Fibroblast of the aortic adventitia (primary cell): Measurements from ENCODE around the gene CD7. TPM values are rescaled to one million over a fixed set of nuclear protein-coding genes. Genes with fewer than 3 reads are reported as not detected.

ENCODE experiments used
- DNase-seq: peaks from one replicate; pipeline ENCODE4 v3.0.0-alpha.2; 2010; ENCODE audit warnings: low read depth
- H3K4me3 ChIP-seq: 2 replicates; pipeline ENCODE4 v1.5.1; 2011; ENCODE audit warnings: low read depth, mild to moderate bottlenecking, control low read depth, low read length, moderate library complexity
- CTCF ChIP-seq: IDR thresholded peaks from 2 replicates; pipeline ENCODE4 v1.5.1; 2011; ENCODE audit warnings: mild to moderate bottlenecking, low read length, control low read depth, inconsistent platforms; ENCODE audit not compliant: insufficient read depth
- total RNA-seq: library from RNA; depleted of rRNA; stranded (reverse); fragments of >200 nt; gene quantifications from 2 replicates; pipeline ENCODE4 v1.2.3, GENCODE V29; 2012; ENCODE audit warnings: low replicate concordance

Gene CD7
- total RNA-seq, 1 donor = not detected

DNA sequence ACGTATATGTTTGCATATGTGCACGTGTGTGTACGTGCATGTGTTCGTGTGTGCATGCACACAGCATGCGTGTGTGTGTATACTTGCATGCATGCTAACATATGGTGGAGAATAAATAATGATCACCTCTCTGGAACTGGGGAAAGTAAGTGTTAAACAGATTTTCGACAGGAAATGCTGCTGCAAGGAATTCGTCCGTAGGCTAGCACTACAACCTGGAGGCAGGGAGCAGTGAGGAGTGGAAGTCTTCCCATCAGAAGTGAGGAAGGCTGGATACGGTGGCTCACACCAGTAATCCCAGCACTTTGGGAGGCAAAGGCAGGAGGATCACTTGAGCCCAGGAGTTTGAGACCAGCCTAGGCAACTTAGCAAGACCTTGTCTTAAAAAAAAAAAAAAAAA, 39.1 kb downstream of the CD7 start:
- no peak for DNase-seq
- TF ChIP-seq CTCF = no peak
- no peak overlapping the region for H3K4me3 ChIP-seq

DNA sequence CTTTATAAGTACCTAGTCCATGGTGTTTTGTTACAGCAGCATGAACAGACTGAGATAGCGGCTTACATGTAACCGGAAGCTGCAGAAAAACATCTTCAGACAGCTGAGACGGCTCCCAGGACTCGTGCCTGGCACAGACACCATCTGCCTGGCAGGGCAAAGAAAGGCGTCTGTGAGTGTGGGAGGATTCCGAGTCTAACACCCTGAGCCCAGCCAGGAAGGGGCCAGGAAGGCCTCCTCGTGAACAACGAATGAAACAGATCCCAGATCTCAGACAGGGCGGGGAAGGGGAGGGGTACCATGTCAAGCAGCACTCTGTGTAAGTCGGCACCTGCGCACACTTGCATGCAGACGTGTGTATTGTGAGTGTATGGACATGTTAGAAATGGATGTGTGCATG, 39.6 kb downstream of the CD7 start:
- TF ChIP-seq CTCF = no peak
- no peak overlapping the region for H3K4me3 ChIP-seq
- no peak for DNase-seq

- TF ChIP-seq CTCF = no peak
- no peak overlapping the region for H3K4me3 ChIP-seq
- no peak for DNase-seq
Observed at GRCh38 chr17:82276938-82277337, 40.5 kb downstream of the CD7 start.

GRCh38 chr17:82275326-82275725, 42.1 kb downstream of the CD7 start:
- no peak for TF ChIP-seq CTCF
- H3K4me3 ChIP-seq = no peak overlapping the region
- no peak for DNase-seq

DNA sequence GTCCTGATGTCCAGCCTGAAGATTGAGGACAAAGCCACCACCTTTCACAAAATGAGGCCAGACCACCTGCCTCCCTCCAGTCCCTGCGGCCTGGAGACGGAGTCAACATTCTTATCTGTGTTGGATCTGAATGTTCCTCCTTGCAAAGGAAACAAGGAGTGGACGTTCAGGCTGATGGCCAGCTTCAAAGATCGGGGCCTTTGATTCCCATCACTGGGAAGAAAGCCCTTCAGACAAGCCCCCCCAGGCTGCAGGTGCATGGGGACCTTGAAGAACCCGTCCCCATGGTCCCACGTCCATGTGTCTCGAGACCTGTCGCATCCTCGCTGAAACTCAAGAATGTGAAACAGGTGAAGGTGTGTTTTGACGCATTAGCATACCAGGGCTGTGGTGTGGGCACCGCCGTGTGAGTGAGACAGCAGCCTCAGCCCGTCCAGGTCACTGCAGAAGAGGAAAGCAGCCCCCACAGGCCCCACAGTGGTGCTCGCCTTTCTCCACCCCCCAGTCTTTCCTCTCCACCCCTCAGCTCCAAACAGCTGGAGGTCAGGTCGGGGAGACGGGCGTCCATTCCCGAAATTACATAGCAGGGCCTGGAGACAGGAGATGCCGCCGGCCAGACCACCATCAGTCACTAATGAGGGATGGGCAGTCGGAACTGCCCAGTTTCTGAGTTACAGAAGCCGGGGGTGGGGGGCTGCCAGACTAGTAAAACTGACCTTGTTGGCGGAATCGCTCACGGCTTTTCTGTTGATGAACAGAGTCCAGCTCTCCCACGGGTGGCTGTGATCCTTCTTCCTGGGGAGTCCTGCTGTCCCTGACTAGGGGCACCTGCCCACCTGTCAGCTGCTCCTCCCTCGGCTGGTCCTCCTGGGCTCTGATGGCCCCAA, 43.0 kb downstream of the CD7 start:
- DNase-seq = no peak
- TF ChIP-seq CTCF = no peak
- H3K4me3 ChIP-seq = peak overlapping the region; percentile 82

- no peak for TF ChIP-seq CTCF
- peak; percentile 82 for DNase-seq
- peak within 1 kb of the TSS; percentile 82 for H3K4me3 ChIP-seq
Observed at GRCh38 chr17:82273327-82274133, 43.9 kb downstream of the CD7 start, which contains the start of gene CSNK1D. Gene CSNK1D, minus strand, starts transcription at chr17:82273700. Its CDS starts 319 bp downstream, at chr17:82273381.
